ENCODE results near the gene FGD2.

FGD2 gene

GRCh38 chr6:36984581-36985416, 20.7 kb upstream of the FGD2 start:
- peak overlapping the region; percentile 83 for H3K4me3 ChIP-seq (ENCODE audit: low read length, poor library complexity, severe bottlenecking)
- H3K27me3 ChIP-seq (ENCODE audit: insufficient read depth, low read length, poor library complexity, severe bottlenecking): peaks cover 3% of the 10 kb centered on the region
- no peak overlapping the region for H2AFZ ChIP-seq (ENCODE audit: low read length)
- peaks cover 71% of the 10 kb centered on the region for H3K79me2 ChIP-seq (ENCODE audit: insufficient read depth, low read length)
- H3K9me3 ChIP-seq (ENCODE audit: insufficient read depth, low read depth, low read length): no peaks in the 10 kb centered on the region
- H3K4me2 ChIP-seq (ENCODE audit: low read depth, low read length, poor library complexity, severe bottlenecking): peak overlapping the region; percentile 100
- TF ChIP-seq CTCF (conservative IDR thresholded peaks at IDR 0.05; ENCODE audit: low read length): no peak
- TF ChIP-seq EZH2phosphoT487 (IDR thresholded peaks at IDR 0.05; ENCODE audit: borderline replicate concordance): no peak
- H3K36me3 ChIP-seq (ENCODE audit: insufficient read depth, low read length): no peaks in the 10 kb centered on the region
- H4K20me1 ChIP-seq (ENCODE audit: insufficient read depth, low read length, poor library complexity, severe bottlenecking): peaks cover 59% of the 10 kb centered on the region
- no peaks in the 10 kb centered on the region; the same call in 1 of the 2 replicates for H3F3A ChIP-seq (ENCODE audit: low read depth)
- peaks cover 44% of the 10 kb centered on the region for H3K4me1 ChIP-seq (ENCODE audit: insufficient read depth, low read length, poor library complexity, severe bottlenecking)
- peak overlapping the region; percentile 88 for H3K9ac ChIP-seq (ENCODE audit: low read depth, low read length, poor library complexity, severe bottlenecking)
- no peaks in the 10 kb centered on the region for H3K9me2 ChIP-seq (replicated peaks; ENCODE audit: low read depth, low read length)

- Histone ChIP-seq H2AFZ (ENCODE audit: low read length) (peak overlapping the region; percentile 60; the same call in 1 of the 2 replicates), H3K36me3 (ENCODE audit: insufficient read depth, low read length) (no peaks in the 10 kb centered on the region), H3K9ac (ENCODE audit: low read depth, low read length, poor library complexity, severe bottlenecking) (peak overlapping the region; percentile 88), H4K20me1 (ENCODE audit: insufficient read depth, low read length, poor library complexity, severe bottlenecking) (peaks cover 52% of the 10 kb centered on the region), H3K27me3 (ENCODE audit: insufficient read depth, low read length, poor library complexity, severe bottlenecking) (peaks cover 3% of the 10 kb centered on the region), H3F3A (ENCODE audit: low read depth) (no peaks in the 10 kb centered on the region; the same call in 1 of the 2 replicates), H3K79me2 (ENCODE audit: insufficient read depth, low read length) (peaks cover 65% of the 10 kb centered on the region), H3K9me3 (ENCODE audit: insufficient read depth, low read depth, low read length) (no peaks in the 10 kb centered on the region), H3K9me2 (replicated peaks; ENCODE audit: low read depth, low read length) (no peaks in the 10 kb centered on the region), H3K4me1 (ENCODE audit: insufficient read depth, low read length, poor library complexity, severe bottlenecking) (peaks cover 44% of the 10 kb centered on the region), H3K4me3 (ENCODE audit: low read length, poor library complexity, severe bottlenecking) (peak overlapping the region; percentile 83), H3K4me2 (ENCODE audit: low read depth, low read length, poor library complexity, severe bottlenecking) (peak overlapping the region; percentile 100)
- TF ChIP-seq EZH2phosphoT487 (IDR thresholded peaks at IDR 0.05; ENCODE audit: borderline replicate concordance) (no peak), CTCF (conservative IDR thresholded peaks at IDR 0.05; ENCODE audit: low read length) (no peak)
Observed at GRCh38 chr6:36985417-36985807, 20.0 kb upstream of the FGD2 start.

- H3F3A ChIP-seq (ENCODE audit: low read depth): no peaks in the 10 kb centered on the region
- H3K4me1 ChIP-seq (ENCODE audit: insufficient read depth, low read length, poor library complexity, severe bottlenecking): peaks cover 37% of the 10 kb centered on the region
- H3K9ac ChIP-seq (ENCODE audit: low read depth, low read length, poor library complexity, severe bottlenecking): peak within 1 kb of the TSS; percentile 88
- no peaks in the 10 kb centered on the region for H3K9me3 ChIP-seq (ENCODE audit: insufficient read depth, low read depth, low read length)
- peak within 1 kb of the TSS; percentile 100 for H3K4me2 ChIP-seq (ENCODE audit: low read depth, low read length, poor library complexity, severe bottlenecking)
- TF ChIP-seq EZH2phosphoT487 (IDR thresholded peaks at IDR 0.05; ENCODE audit: borderline replicate concordance): no peak
- no peak for TF ChIP-seq CTCF (conservative IDR thresholded peaks at IDR 0.05; ENCODE audit: low read length)
- H3K79me2 ChIP-seq (ENCODE audit: insufficient read depth, low read length): peaks cover 59% of the 10 kb centered on the region
- H3K36me3 ChIP-seq (ENCODE audit: insufficient read depth, low read length): no peaks in the 10 kb centered on the region
- peak within 1 kb of the TSS; percentile 74 for H2AFZ ChIP-seq (ENCODE audit: low read length)
- peak within 1 kb of the TSS; percentile 83 for H3K4me3 ChIP-seq (ENCODE audit: low read length, poor library complexity, severe bottlenecking)
- H4K20me1 ChIP-seq (ENCODE audit: insufficient read depth, low read length, poor library complexity, severe bottlenecking): peaks cover 46% of the 10 kb centered on the region
- H3K27me3 ChIP-seq (ENCODE audit: insufficient read depth, low read length, poor library complexity, severe bottlenecking): peaks cover 3% of the 10 kb centered on the region
- H3K9me2 ChIP-seq (replicated peaks; ENCODE audit: low read depth, low read length): no peaks in the 10 kb centered on the region
Observed at GRCh38 chr6:36985808-36986703, 19.4 kb upstream of the FGD2 start, which contains the start of gene MTCH1. TSS of gene MTCH1 (minus strand) at chr6:36986196. CDS start at chr6:36986173, 23 bp downstream.

Data from Loucy (cell line).